ENCODE results near the gene COL6A5. TPM values are rescaled to one million over a fixed set of nuclear protein-coding genes. Genes with fewer than 3 reads are reported as not detected.

Gene COL6A5
- total RNA-seq, 1 donor = not detected

GRCh38 chr3:130393594-130393993 is 48.1 kb downstream of the COL6A5 start:
- H4K20me1 ChIP-seq (ENCODE audit: insufficient read depth, low read length) = no peaks in the 10 kb centered on the region
- H3K4me2 ChIP-seq (ENCODE audit: insufficient read depth, low read length) = no peak overlapping the region
- no peaks in the 10 kb centered on the region for H3K27me3 ChIP-seq (ENCODE audit: insufficient read depth, low read length)
- no peak for TF ChIP-seq CTCF (IDR thresholded peaks at IDR 0.05; ENCODE audit: extremely low read depth, low read depth, low read length)
- H2AFZ ChIP-seq (ENCODE audit: low read length) = no peak overlapping the region
- H3K9me3 ChIP-seq (ENCODE audit: low read depth, low read length) = no peaks in the 10 kb centered on the region
- no peak overlapping the region for H3K4me3 ChIP-seq (ENCODE audit: insufficient read depth, low read length)
- no peaks in the 10 kb centered on the region for H3K36me3 ChIP-seq (ENCODE audit: insufficient read depth, low read length)
- H3K4me1 ChIP-seq (ENCODE audit: insufficient read depth, low read length) = no peaks in the 10 kb centered on the region
- H3K79me2 ChIP-seq (ENCODE audit: insufficient read depth, low read length) = no peaks in the 10 kb centered on the region
- no peak for DNase-seq (ENCODE audit: insufficient read length, low spot score, missing footprints)
- no peak overlapping the region for H3K27ac ChIP-seq (ENCODE audit: low read depth, low read length)

- H2AFZ ChIP-seq (ENCODE audit: low read length) = no peak overlapping the region
- no peaks in the 10 kb centered on the region for H3K9me3 ChIP-seq (ENCODE audit: low read depth, low read length)
- no peak overlapping the region for H3K4me2 ChIP-seq (ENCODE audit: insufficient read depth, low read length)
- no peaks in the 10 kb centered on the region for H3K4me1 ChIP-seq (ENCODE audit: insufficient read depth, low read length)
- no peak overlapping the region for H3K4me3 ChIP-seq (ENCODE audit: insufficient read depth, low read length)
- DNase-seq (ENCODE audit: insufficient read length, low spot score, missing footprints) = no peak
- H3K27me3 ChIP-seq (ENCODE audit: insufficient read depth, low read length) = no peaks in the 10 kb centered on the region
- H3K36me3 ChIP-seq (ENCODE audit: insufficient read depth, low read length) = no peaks in the 10 kb centered on the region
- H4K20me1 ChIP-seq (ENCODE audit: insufficient read depth, low read length) = no peaks in the 10 kb centered on the region
- no peak for TF ChIP-seq CTCF (IDR thresholded peaks at IDR 0.05; ENCODE audit: extremely low read depth, low read depth, low read length)
- H3K27ac ChIP-seq (ENCODE audit: low read depth, low read length) = no peak overlapping the region
- H3K79me2 ChIP-seq (ENCODE audit: insufficient read depth, low read length) = no peaks in the 10 kb centered on the region
These were observed 49.9 kb downstream of the COL6A5 start for GRCh38 chr3:130395331-130395730.

- no peak for DNase-seq (ENCODE audit: insufficient read length, low spot score, missing footprints)
- Histone ChIP-seq H4K20me1 (ENCODE audit: insufficient read depth, low read length) (no peaks in the 10 kb centered on the region), H3K79me2 (ENCODE audit: insufficient read depth, low read length) (no peaks in the 10 kb centered on the region), H2AFZ (ENCODE audit: low read length) (no peak overlapping the region), H3K4me2 (ENCODE audit: insufficient read depth, low read length) (no peak overlapping the region), H3K4me3 (ENCODE audit: insufficient read depth, low read length) (no peak overlapping the region), H3K4me1 (ENCODE audit: insufficient read depth, low read length) (no peaks in the 10 kb centered on the region), H3K36me3 (ENCODE audit: insufficient read depth, low read length) (no peaks in the 10 kb centered on the region), H3K9me3 (ENCODE audit: low read depth, low read length) (no peaks in the 10 kb centered on the region), H3K27me3 (ENCODE audit: insufficient read depth, low read length) (no peaks in the 10 kb centered on the region), H3K27ac (ENCODE audit: low read depth, low read length) (no peak overlapping the region)
- no peak for TF ChIP-seq CTCF (IDR thresholded peaks at IDR 0.05; ENCODE audit: extremely low read depth, low read depth, low read length)
These were observed 50.4 kb downstream of the COL6A5 start for GRCh38 chr3:130395916-130396315.

- H3K4me2 ChIP-seq (ENCODE audit: insufficient read depth, low read length) = no peak overlapping the region
- no peak overlapping the region for H2AFZ ChIP-seq (ENCODE audit: low read length)
- H3K36me3 ChIP-seq (ENCODE audit: insufficient read depth, low read length) = no peaks in the 10 kb centered on the region
- H3K9me3 ChIP-seq (ENCODE audit: low read depth, low read length) = no peaks in the 10 kb centered on the region
- H3K4me1 ChIP-seq (ENCODE audit: insufficient read depth, low read length) = no peaks in the 10 kb centered on the region
- H3K79me2 ChIP-seq (ENCODE audit: insufficient read depth, low read length) = no peaks in the 10 kb centered on the region
- no peak overlapping the region for H3K4me3 ChIP-seq (ENCODE audit: insufficient read depth, low read length)
- peak; percentile 65 for DNase-seq (ENCODE audit: insufficient read length, low spot score, missing footprints)
- H3K27ac ChIP-seq (ENCODE audit: low read depth, low read length) = no peak overlapping the region
- TF ChIP-seq CTCF (IDR thresholded peaks at IDR 0.05; ENCODE audit: extremely low read depth, low read depth, low read length) = no peak
- H4K20me1 ChIP-seq (ENCODE audit: insufficient read depth, low read length) = no peaks in the 10 kb centered on the region
- no peaks in the 10 kb centered on the region for H3K27me3 ChIP-seq (ENCODE audit: insufficient read depth, low read length)
These were observed 58.9 kb downstream of the COL6A5 start for GRCh38 chr3:130404401-130404800.
